Measurements from ENCODE around the gene RCVRN. TPM values are rescaled to one million over a fixed set of nuclear protein-coding genes. Genes with fewer than 3 reads are reported as not detected.
A peak's percentile ranks its signal among the peaks of the same experiment; 100 is the strongest.

RCVRN gene
- total and polyA plus RNA-seq, 2 of the 8 experiments (the other 6 are each of a cell fraction or from before 2014, with no cell fraction given), result not detected

- Histone ChIP-seq H3K9ac (replicated peaks in 1 of 4; ENCODE audit: extremely low read depth in 1 of 4, low read depth in 3 of 4, low read length in 3 of 4) (no peak overlapping the region; a peak in 1 of 7 replicates), H3K18ac (ENCODE audit: extremely low read depth, low read length) (no peak overlapping the region; the same call in 1 of the 2 replicates), H3K79me2 (ENCODE audit: control insufficient read depth in 1 of 2, insufficient read depth in 2 of 2, low read length in 2 of 2) (no peaks in the 10 kb centered on the region), H3K23me2 (ENCODE audit: low read depth, low read length) (no peaks in the 10 kb centered on the region), H4K20me1 (replicated peaks in 1 of 2; ENCODE audit: control insufficient read depth in 1 of 2, insufficient read depth in 2 of 2, low read length in 2 of 2) (peaks cover 0 to 2% of the 10 kb centered on the region in 2 experiments), H2BK15ac (ENCODE audit: low read length) (no peak overlapping the region), H3K27ac (ENCODE audit: low read depth, low read length) (no peak overlapping the region), H3K4me1 (replicated peaks in 1 of 4; ENCODE audit: control insufficient read depth in 3 of 4, insufficient read depth in 4 of 4, low read length in 3 of 4) (no peaks in the 10 kb centered on the region), H3K27me3 (replicated peaks in 1 of 4; ENCODE audit: control insufficient read depth in 3 of 4, extremely low read depth in 1 of 4, insufficient read depth in 3 of 4, low read length in 3 of 4) (no peaks in the 10 kb centered on the region), H3K79me1 (ENCODE audit: low read depth, low read length) (no peaks in the 10 kb centered on the region), H2AK5ac (ENCODE audit: low read depth, low read length) (no peak overlapping the region), H4K91ac (replicated peaks; ENCODE audit: insufficient read length, low read length) (no peak overlapping the region), H4K5ac (ENCODE audit: insufficient read length, low read depth, low read length) (no peak overlapping the region), H3K36me3 (ENCODE audit: control insufficient read depth in 2 of 4, insufficient read depth in 4 of 4, low read length in 3 of 4) (no peaks in the 10 kb centered on the region), H3K23ac (ENCODE audit: insufficient read length) (no peak overlapping the region), H2BK20ac (ENCODE audit: low read length) (no peak overlapping the region), H3K14ac (ENCODE audit: insufficient read length) (no peak overlapping the region), H2BK5ac (ENCODE audit: low read depth, low read length) (no peak overlapping the region; the same call in 1 of the 2 replicates), H4K8ac (ENCODE audit: extremely low read depth, insufficient read depth, low read length) (peak overlapping the region; percentile 48; the same call in 1 of the 2 replicates), H3K4ac (replicated peaks; ENCODE audit: insufficient read length, low read depth, low read length) (no peak overlapping the region), H2BK120ac (replicated peaks; ENCODE audit: low read depth, low read length) (no peak overlapping the region), H3K4me3 (ENCODE audit: extremely low read depth in 1 of 4, insufficient read depth in 2 of 4, low read depth in 3 of 4, low read length in 4 of 4) (no peak overlapping the region), H2BK12ac (ENCODE audit: low read depth, low read length) (no peak overlapping the region), H3K56ac (replicated peaks; ENCODE audit: insufficient read length, low read depth, low read length) (no peak overlapping the region), H3K9me3 (ENCODE audit: insufficient read depth in 2 of 2, low read depth in 1 of 2, low read length in 1 of 2) (peaks cover 0 to 3% of the 10 kb centered on the region in 2 experiments; a peak in 2 of 4 replicates), H2AFZ (ENCODE audit: low read length) (no peak overlapping the region), H3K4me2 (ENCODE audit: insufficient read depth in 1 of 2, low read depth in 2 of 2, low read length in 2 of 2) (no peak overlapping the region)
- ChIA-PET CTCF (ENCODE audit: partially characterized antibody) (interaction anchor here (0.7 to 7.6 kb wide), 3 partner anchors 13 to 213 kb away, joined by 4 to 75 read pairs (median 4); partner anchors contain the start of gene RCVRN), POLR2A (ENCODE audit: partially characterized antibody) (interaction anchor here (1.3 kb wide), 1 partner anchor 14 kb away, joined by 3 read pairs; no protein-coding TSS in a partner anchor)
- DNase-seq (ENCODE audit: low read depth in 1 of 2, low spot score in 2 of 2) (no peak), FAIRE-seq (no peak)
- WGBS, 2 experiments (ENCODE audit: extremely low coverage in 1 of 2, insufficient coverage in 1 of 2, insufficient read length in 1 of 2, insufficient replicate concordance in 2 of 2, low coverage in 1 of 2, low lambda C conversion rate in 2 of 2, missing lambda C conversion rate in 1 of 2), result 94% methylated on average over 13 of the region's 13 CpGs; no CpG with 5 or more reads in 1 of the 2 experiments
- TF ChIP-seq MAFK (IDR thresholded peaks at IDR 0.05; ENCODE audit: low read depth, low read length), result no peak
- TF ChIP-seq KDM5A (IDR thresholded peaks at IDR 0.05; ENCODE audit: low read length), result no peak
Measured at GRCh38 chr17:9941305-9941704, 36.2 kb upstream of the RCVRN start.

All from H1 (cell line).